NCI-H146 treated with DMSO at 0.1 percent for 48 hours (cell line): Measurements from ENCODE around the gene PDE9A.
"Not testable (repeated sequence)": the region's sequence is repeated elsewhere in the genome, so short reads cannot be mapped to it uniquely, and the experiment has no call there.

Experiments used
- DNase-seq: peaks from one replicate; lab custom pipeline; 2025; ENCODE audit not compliant: unreplicated experiment; lab: John Stamatoyannopoulos, UW

PDE9A gene

GRCh38 chr21:42653231-42654061 lies at the start of gene PDE9A:
TSS of gene PDE9A (plus strand) at chr21:42653621. CDS start at chr21:42653815, 194 bp downstream.
- peak; percentile 6 for DNase-seq

- no peak for DNase-seq
Measured at GRCh38 chr21:42607102-42607501, 46.3 kb upstream of the PDE9A start.

GRCh38 chr21:42607525-42608102 lies 45.8 kb upstream of the PDE9A start:
- DNase-seq = no peak

- no peak for DNase-seq
Measured at GRCh38 chr21:42608446-42608845, 45.0 kb upstream of the PDE9A start.

- no peak for DNase-seq
Measured at GRCh38 chr21:42609811-42610210, 43.6 kb upstream of the PDE9A start.

GRCh38 chr21:42611852-42612251 lies 41.6 kb upstream of the PDE9A start:
- DNase-seq = no peak

- no peak for DNase-seq
Measured at GRCh38 chr21:42612390-42612789, 41.0 kb upstream of the PDE9A start.

GRCh38 chr21:42613756-42614155 lies 39.7 kb upstream of the PDE9A start:
- DNase-seq = no peak

GRCh38 chr21:42614396-42614795 lies 39.0 kb upstream of the PDE9A start:
- no peak for DNase-seq

GRCh38 chr21:42614811-42615351 lies 38.5 kb upstream of the PDE9A start:
- no peak for DNase-seq

- not testable (repeated sequence) for DNase-seq
Measured at GRCh38 chr21:42615377-42615776, 38.0 kb upstream of the PDE9A start.

GRCh38 chr21:42615924-42616323 lies 37.5 kb upstream of the PDE9A start:
- DNase-seq = no peak

- no peak for DNase-seq
Measured at GRCh38 chr21:42616446-42616845, 37.0 kb upstream of the PDE9A start.

GRCh38 chr21:42616941-42617340 lies 36.5 kb upstream of the PDE9A start:
- DNase-seq = no peak

- DNase-seq = no peak
Measured at GRCh38 chr21:42617486-42617885, 35.9 kb upstream of the PDE9A start.

GRCh38 chr21:42618707-42619102 lies 34.7 kb upstream of the PDE9A start:
- peak; percentile 19 for DNase-seq

- DNase-seq = no peak
Measured at GRCh38 chr21:42619166-42619565, 34.3 kb upstream of the PDE9A start.

GRCh38 chr21:42619841-42620240 lies 33.6 kb upstream of the PDE9A start:
- DNase-seq = no peak

- no peak for DNase-seq
Measured at GRCh38 chr21:42621166-42621818, 32.1 kb upstream of the PDE9A start.

GRCh38 chr21:42621819-42622177 lies 31.6 kb upstream of the PDE9A start:
- no peak for DNase-seq

GRCh38 chr21:42622284-42622683 lies 31.1 kb upstream of the PDE9A start:
- no peak for DNase-seq

- DNase-seq = no peak
Measured at GRCh38 chr21:42623694-42624093, 29.7 kb upstream of the PDE9A start.
